Muscle of arm (tissue), 12 donors: ENCODE measurements around the gene UBASH3B. TPM values are rescaled to one million over a fixed set of nuclear protein-coding genes. Genes with fewer than 3 reads are reported as not detected.
"Not testable (repeated sequence)": the region's sequence is repeated elsewhere in the genome, so short reads cannot be mapped to it uniquely, and the experiment has no call there.

Source experiments
- DNase-seq: peaks from one replicate; pipeline ENCODE4 v3.0.0-alpha.2; 2013
- polyA plus RNA-seq, 12 donors: library from polyadenylated mRNA; unstranded; fragments of 120-200 nt; gene quantifications; one replicate each; pipeline ENCODE4 v1.2.1, GENCODE V29; 2013; ENCODE audit not compliant: insufficient read length in 12 of 12

The UBASH3B gene
- polyA plus RNA-seq, 12 donors, result 3.7 to 12.0 (median 6.2) TPM; not detected in 1

DNA sequence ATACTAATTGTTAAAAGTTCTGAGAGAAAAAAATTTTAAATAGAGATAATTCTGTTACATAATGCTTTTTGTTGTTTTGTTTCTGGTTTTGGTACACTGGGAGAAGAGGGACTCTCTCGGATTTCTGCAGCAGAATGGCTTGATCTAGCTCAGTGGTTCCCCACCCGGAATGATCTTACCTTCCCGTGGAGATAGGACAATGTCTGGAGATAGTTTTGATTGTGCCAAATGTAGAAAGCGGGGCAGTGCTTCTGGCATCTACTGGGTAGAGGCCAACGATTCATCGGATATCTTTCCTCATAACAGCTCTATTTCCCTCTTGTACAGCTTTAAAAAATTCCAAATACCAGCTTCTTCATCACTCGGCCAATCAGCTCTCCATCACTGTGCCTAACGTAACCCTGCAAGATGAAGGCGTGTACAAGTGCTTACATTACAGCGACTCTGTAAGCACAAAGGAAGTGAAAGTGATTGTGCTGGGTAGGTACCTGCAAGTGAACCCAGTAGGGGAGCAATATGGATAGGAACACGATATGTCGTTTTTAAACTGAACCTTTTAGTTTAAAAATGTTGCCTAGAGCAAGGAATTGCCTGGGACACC, 195.9 kb downstream of the UBASH3B start:
- no peak for DNase-seq

DNA sequence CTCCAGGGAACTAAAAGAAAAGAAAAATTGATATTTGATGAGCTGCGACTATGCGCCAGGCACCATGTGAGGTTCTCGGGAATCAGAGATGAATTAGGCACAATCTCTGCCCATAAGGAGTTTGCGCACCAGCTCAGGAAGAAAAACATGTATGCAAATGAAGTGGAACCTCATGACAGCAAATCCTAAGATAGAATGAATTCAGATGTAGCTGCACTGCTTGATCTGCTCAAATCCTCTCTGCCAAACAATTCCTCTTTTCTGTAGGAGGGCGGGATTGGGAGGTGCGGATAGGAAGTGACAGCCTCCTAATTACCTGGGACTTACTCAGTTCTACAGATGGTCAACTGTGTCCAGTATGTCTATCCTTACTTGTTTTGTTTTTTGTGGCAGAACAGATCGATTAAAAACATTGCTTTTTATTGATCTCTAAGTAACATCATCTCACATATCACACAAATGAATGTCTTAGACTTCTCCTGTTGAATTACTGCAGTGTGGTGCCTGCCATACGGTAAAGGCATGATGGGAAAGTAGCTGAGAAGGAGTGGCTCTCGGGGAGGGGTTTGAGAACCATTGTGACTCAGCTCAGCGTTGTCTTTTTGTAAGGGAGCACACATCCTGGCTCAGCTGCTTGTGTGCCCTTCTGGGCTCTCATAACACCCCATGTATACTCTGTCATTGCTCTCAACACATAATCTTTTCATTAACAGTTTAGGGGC, 196.7 kb downstream of the UBASH3B start:
- no peak for DNase-seq

DNA sequence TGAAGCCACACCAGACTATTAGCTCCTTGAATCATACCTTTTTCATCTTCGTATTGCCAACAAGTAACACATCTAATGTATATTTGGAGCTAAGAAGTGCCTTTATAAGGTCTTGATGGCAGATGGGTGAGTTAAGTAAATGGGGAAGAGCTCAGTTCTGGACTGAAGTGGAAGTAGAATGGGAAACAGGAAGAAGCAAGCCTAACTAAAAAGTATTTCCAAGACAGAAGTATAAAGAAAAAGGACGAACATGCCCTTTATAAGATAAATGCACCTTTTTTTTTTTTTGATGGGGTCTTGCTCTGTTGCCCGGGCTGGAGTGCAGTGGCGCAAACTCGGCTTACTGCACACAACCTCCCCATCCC, 197.3 kb downstream of the UBASH3B start:
- no peak for DNase-seq

DNA sequence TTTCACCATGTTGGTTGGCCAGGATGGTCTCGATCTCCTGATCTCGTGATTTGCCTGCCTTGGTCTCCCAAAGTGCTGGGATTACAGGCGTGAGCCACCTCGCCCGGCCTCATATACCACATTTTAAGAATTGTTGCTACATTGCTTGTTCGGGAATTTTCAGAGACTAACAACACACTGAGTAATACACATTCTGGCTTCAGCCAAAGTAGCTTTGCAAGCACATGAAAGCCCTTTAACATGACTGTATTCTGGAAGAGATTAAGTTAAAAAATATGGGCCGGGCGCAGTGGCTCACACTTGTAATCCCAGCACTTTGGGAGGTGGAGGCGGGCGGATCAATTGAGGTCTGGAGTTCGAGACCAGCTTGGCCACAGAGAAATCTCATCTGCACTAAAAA, 197.7 kb downstream of the UBASH3B start:
- DNase-seq, result no peak

DNA sequence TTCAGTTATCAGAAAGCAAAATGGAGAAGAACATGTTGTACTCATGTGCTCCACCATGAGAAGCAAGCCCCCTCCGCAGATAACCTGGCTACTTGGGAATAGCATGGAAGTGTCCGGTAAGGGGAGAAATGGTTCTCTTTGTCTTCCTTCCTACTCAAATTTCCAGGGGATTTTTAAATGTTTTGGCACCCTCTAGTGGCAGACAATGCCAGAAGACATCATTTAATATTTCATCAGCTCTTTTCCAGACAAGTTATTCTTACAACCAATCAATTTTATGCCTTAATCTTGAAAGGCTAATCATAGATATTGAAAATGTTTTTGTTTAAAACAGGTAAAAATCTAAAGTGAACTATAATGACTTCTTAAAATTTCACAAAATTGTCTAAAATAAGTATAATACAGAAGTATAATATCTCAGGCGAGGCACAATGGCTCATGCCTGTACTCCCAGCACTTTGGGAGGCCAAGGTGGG, 198.5 kb downstream of the UBASH3B start:
- DNase-seq, result peak; percentile 86

DNA sequence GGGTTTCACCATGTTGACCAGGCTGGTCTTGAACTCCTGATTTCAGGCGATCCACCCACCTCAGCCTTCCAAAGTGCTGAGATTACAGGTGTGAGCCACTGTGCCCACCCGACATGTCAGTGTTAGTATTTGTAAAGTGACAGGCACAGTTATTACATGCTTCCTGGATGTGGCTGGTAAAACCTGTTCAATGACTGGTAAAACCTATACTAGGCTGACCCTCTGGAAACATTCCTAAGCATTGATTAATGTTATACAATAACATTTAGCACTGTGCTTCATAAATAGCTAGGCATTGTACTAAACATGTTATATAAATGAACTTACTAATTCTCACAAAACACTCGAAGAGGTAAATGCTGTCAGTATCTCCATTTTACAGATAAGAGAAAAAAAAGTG, 206.1 kb downstream of the UBASH3B start:
- DNase-seq, result no peak

DNA sequence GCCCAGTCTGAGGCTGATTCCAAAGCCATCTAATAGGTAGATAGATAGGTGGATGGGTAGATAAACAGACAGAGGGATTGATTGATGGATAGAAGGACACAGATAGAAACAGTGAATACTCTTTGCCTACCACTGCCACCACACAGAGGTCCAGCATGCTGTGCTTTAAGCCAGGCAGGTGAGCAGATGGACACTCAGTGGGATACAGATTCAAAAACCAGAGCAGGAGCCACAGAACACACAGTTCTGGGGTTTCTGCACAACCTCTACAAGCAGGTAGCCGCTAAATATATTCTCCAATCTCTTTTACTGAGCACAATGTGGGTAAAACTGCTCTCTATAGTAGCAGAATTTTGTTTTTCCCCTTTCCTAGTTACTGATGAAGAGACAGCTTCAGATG, 206.6 kb downstream of the UBASH3B start:
- DNase-seq, result no peak

DNA sequence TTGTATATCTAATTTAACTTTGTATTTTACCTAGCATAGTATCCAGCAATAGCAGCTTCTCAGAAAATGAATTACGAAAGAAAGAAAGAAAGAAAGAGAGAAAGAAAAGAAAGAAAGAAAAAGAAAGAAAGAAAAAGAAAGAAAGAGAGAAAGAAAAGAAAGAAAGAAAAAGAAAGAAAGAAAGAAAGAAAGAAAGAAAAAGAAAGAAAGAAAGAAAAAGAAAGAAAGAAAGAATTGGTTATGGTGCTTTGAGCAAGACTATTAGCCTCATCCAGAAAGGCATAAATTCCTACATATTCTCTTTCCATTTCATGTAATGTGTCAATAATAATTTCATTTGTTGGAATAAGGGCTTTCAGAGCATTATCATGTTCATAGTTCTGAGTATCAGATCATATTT, 207.6 kb downstream of the UBASH3B start:
- not testable (repeated sequence) for DNase-seq

DNA sequence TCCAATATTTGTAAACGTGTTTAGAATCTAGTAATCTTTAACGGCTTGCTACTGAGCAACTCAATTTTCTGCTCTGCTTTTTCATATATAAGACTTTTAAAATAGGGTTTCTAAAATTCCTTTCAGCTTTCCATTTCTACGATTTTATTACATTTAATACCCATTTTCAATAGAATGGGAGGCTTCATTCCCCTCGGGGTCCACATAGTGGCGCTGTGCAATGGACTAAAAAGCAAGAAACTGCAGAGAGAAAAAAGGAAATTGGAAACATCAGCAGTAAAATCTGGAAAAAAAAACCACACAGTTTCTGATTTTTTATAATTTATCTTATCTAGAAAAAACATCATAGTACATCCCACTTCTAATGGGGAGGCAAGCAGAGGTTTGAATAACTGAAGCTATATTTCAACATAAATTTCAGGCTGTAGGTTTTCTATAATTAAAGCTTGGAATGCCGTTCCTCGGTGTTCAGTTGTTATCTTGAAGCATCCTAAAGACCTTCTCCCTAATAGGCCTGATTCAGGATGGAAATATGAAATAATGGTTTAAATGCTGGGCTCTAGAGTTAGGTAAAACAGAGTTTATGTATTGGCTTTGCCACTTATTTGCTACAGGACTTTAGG, 208.3 kb downstream of the UBASH3B start:
- peak; percentile 65 for DNase-seq

Other genes with a start within 250 kb of the UBASH3B start
- gene CRTAM, start 182.8 kb downstream of the UBASH3B start, polyA plus RNA-seq, result under 1 TPM in 6 of 12 donors, not detected in 6; 0.12 to 0.61 (median 0.19) TPM
- gene JHY, start 227.0 kb downstream of the UBASH3B start, polyA plus RNA-seq, result 1 to 10 TPM in 10 of 12 donors, not detected in 2; 1.6 to 7.5 (median 1.9) TPM